ENCODE results near the gene BEAN1.
A peak's percentile ranks its signal among the peaks of the same experiment; 100 is the strongest.

Gene BEAN1

GRCh38 chr16:66470556-66470955, 43.5 kb downstream of the BEAN1 start:
- DNase-seq (ENCODE audit: low read depth): no peak

- no peak for DNase-seq (ENCODE audit: low read depth)
These were observed 44.2 kb downstream of the BEAN1 start for GRCh38 chr16:66471264-66471663.

GRCh38 chr16:66471716-66472393, 44.8 kb downstream of the BEAN1 start:
- no peak for DNase-seq (ENCODE audit: low read depth)

- peak; percentile 70 for DNase-seq (ENCODE audit: low read depth)
These were observed 46.0 kb downstream of the BEAN1 start for GRCh38 chr16:66473051-66473571.

- DNase-seq (ENCODE audit: low read depth): peak; percentile 15
These were observed 46.8 kb downstream of the BEAN1 start for GRCh38 chr16:66473654-66474519.

- DNase-seq (ENCODE audit: low read depth): no peak
These were observed 47.7 kb downstream of the BEAN1 start for GRCh38 chr16:66474750-66475199.

GRCh38 chr16:66475232-66475631, 48.1 kb downstream of the BEAN1 start:
- DNase-seq (ENCODE audit: low read depth): no peak

- DNase-seq (ENCODE audit: low read depth): peak; percentile 5
These were observed 49.4 kb downstream of the BEAN1 start for GRCh38 chr16:66476328-66477027.

GRCh38 chr16:66477028-66477515, 50.0 kb downstream of the BEAN1 start:
- DNase-seq (ENCODE audit: low read depth): peak; percentile 20

GRCh38 chr16:66478733-66479511, 51.8 kb downstream of the BEAN1 start:
- peak; percentile 48 for DNase-seq (ENCODE audit: low read depth)

GRCh38 chr16:66479661-66480264, 52.7 kb downstream of the BEAN1 start:
- no peak for DNase-seq (ENCODE audit: low read depth)

- DNase-seq (ENCODE audit: low read depth): no peak
These were observed 53.4 kb downstream of the BEAN1 start for GRCh38 chr16:66480265-66481080.

- DNase-seq (ENCODE audit: low read depth): no peak
These were observed 54.2 kb downstream of the BEAN1 start for GRCh38 chr16:66481081-66481942.

GRCh38 chr16:66481943-66482390, 54.9 kb downstream of the BEAN1 start:
- no peak for DNase-seq (ENCODE audit: low read depth)

GRCh38 chr16:66483689-66484452, 56.8 kb downstream of the BEAN1 start:
- DNase-seq (ENCODE audit: low read depth): peak; percentile 53

- no peak for DNase-seq (ENCODE audit: low read depth)
These were observed 57.5 kb downstream of the BEAN1 start for GRCh38 chr16:66484453-66485213.

- no peak for DNase-seq (ENCODE audit: low read depth)
These were observed 58.3 kb downstream of the BEAN1 start for GRCh38 chr16:66485376-66485775.

All from amniotic epithelial cell (primary cell).